Vagina (tissue), 2 donors: Measurements from ENCODE around the gene TEX35.

Experiments
- CTCF ChIP-seq, 3 experiments: fragments of 450-650 bp in 2 of 3; fragments of 200-600 bp in 1 of 3; sonication (generic) in 1 of 3; IDR thresholded peaks; one replicate each; pipeline ENCODE4 v1.5.1; 2017 to 2019; ENCODE audit warnings: antibody characterized with exemption in 3 of 3, mild to moderate bottlenecking in 2 of 3, moderate library complexity in 2 of 3
- POLR2A ChIP-seq, 2 donors: fragments of 450-650 bp; IDR thresholded peaks; one replicate each; pipeline ENCODE4 v1.6.1; 2017; ENCODE audit warnings: antibody characterized with exemption in 2 of 2, mild to moderate bottlenecking in 2 of 2, moderate library complexity in 2 of 2

GRCh38 chr1:178492341-178492740 is 20.6 kb upstream of the TEX35 start:
- TF ChIP-seq CTCF (IDR thresholded peaks at IDR 0.05) = no peak
- no peak for TF ChIP-seq POLR2A (IDR thresholded peaks at IDR 0.05)
